ENCODE results near the gene FAM32A.

DNA sequence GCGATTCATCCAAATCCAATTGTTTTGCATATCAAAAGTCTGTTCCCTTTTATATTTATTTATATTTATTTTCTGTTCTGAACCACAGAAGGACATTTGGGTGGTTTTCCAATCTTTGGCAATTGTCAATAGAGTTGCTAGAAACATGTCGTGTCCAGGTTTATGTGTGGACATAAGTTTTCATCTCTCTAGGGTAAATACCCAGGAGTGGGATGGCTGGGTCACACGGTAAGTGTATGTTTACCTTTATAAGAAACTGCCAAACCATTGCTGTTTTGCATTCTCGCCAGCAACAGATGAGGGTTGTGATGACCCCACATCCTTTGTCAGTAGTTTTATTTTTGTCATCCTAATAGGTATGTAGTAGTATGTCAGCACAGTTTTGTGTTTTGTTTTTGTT lies 25.0 kb downstream of the FAM32A start:
- TF ChIP-seq EP300 (IDR thresholded peaks at IDR 0.05; ENCODE audit: borderline replicate concordance in 1 of 2, control insufficient read depth in 1 of 2, low read depth in 2 of 2, low read length in 2 of 2) (no peak), RBBP5 (conservative IDR thresholded peaks at IDR 0.05) (no peak), MXI1 (IDR thresholded peaks at IDR 0.05; ENCODE audit: low read depth, low read length) (no peak), ZBED1 (IDR thresholded peaks at IDR 0.05; ENCODE audit: borderline replicate concordance) (no peak), ZSCAN29 (IDR thresholded peaks at IDR 0.05) (no peak), LARP7 (IDR thresholded peaks at IDR 0.05) (no peak), EZH2 (IDR thresholded peaks at IDR 0.05; ENCODE audit: borderline replicate concordance, control insufficient read depth, low read depth, low read length) (no peak), TAF1 (IDR thresholded peaks at IDR 0.05; ENCODE audit: borderline replicate concordance, low read depth, low read length) (no peak), POLR2A (IDR thresholded peaks at IDR 0.05; ENCODE audit: low read depth, low read length) (no peak), NRF1 (conservative IDR thresholded peaks at IDR 0.05; ENCODE audit: low read depth, low read length) (no peak)
- TF ChIP-seq, protein P1, sequence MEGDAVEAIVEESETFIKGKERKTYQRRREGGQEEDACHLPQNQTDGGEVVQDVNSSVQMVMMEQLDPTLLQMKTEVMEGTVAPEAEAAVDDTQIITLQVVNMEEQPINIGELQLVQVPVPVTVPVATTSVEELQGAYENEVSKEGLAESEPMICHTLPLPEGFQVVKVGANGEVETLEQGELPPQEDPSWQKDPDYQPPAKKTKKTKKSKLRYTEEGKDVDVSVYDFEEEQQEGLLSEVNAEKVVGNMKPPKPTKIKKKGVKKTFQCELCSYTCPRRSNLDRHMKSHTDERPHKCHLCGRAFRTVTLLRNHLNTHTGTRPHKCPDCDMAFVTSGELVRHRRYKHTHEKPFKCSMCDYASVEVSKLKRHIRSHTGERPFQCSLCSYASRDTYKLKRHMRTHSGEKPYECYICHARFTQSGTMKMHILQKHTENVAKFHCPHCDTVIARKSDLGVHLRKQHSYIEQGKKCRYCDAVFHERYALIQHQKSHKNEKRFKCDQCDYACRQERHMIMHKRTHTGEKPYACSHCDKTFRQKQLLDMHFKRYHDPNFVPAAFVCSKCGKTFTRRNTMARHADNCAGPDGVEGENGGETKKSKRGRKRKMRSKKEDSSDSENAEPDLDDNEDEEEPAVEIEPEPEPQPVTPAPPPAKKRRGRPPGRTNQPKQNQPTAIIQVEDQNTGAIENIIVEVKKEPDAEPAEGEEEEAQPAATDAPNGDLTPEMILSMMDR (IDR thresholded peaks at IDR 0.05 in 2 of 3, conservative IDR thresholded peaks at IDR 0.05 in 1 of 3; ENCODE audit: control insufficient read depth in 2 of 3, extremely low read depth in 1 of 3, insufficient read depth in 1 of 3, low read depth in 3 of 3, low read length in 3 of 3): no peak
- TF ChIP-seq, protein P2, sequence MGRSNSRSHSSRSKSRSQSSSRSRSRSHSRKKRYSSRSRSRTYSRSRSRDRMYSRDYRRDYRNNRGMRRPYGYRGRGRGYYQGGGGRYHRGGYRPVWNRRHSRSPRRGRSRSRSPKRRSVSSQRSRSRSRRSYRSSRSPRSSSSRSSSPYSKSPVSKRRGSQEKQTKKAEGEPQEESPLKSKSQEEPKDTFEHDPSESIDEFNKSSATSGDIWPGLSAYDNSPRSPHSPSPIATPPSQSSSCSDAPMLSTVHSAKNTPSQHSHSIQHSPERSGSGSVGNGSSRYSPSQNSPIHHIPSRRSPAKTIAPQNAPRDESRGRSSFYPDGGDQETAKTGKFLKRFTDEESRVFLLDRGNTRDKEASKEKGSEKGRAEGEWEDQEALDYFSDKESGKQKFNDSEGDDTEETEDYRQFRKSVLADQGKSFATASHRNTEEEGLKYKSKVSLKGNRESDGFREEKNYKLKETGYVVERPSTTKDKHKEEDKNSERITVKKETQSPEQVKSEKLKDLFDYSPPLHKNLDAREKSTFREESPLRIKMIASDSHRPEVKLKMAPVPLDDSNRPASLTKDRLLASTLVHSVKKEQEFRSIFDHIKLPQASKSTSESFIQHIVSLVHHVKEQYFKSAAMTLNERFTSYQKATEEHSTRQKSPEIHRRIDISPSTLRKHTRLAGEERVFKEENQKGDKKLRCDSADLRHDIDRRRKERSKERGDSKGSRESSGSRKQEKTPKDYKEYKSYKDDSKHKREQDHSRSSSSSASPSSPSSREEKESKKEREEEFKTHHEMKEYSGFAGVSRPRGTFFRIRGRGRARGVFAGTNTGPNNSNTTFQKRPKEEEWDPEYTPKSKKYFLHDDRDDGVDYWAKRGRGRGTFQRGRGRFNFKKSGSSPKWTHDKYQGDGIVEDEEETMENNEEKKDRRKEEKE (IDR thresholded peaks at IDR 0.05): no peak
- TF ChIP-seq, protein P3, sequence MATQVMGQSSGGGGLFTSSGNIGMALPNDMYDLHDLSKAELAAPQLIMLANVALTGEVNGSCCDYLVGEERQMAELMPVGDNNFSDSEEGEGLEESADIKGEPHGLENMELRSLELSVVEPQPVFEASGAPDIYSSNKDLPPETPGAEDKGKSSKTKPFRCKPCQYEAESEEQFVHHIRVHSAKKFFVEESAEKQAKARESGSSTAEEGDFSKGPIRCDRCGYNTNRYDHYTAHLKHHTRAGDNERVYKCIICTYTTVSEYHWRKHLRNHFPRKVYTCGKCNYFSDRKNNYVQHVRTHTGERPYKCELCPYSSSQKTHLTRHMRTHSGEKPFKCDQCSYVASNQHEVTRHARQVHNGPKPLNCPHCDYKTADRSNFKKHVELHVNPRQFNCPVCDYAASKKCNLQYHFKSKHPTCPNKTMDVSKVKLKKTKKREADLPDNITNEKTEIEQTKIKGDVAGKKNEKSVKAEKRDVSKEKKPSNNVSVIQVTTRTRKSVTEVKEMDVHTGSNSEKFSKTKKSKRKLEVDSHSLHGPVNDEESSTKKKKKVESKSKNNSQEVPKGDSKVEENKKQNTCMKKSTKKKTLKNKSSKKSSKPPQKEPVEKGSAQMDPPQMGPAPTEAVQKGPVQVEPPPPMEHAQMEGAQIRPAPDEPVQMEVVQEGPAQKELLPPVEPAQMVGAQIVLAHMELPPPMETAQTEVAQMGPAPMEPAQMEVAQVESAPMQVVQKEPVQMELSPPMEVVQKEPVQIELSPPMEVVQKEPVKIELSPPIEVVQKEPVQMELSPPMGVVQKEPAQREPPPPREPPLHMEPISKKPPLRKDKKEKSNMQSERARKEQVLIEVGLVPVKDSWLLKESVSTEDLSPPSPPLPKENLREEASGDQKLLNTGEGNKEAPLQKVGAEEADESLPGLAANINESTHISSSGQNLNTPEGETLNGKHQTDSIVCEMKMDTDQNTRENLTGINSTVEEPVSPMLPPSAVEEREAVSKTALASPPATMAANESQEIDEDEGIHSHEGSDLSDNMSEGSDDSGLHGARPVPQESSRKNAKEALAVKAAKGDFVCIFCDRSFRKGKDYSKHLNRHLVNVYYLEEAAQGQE (IDR thresholded peaks at IDR 0.05; ENCODE audit: low read depth, low read length): no peak
- TF ChIP-seq, protein P4, sequence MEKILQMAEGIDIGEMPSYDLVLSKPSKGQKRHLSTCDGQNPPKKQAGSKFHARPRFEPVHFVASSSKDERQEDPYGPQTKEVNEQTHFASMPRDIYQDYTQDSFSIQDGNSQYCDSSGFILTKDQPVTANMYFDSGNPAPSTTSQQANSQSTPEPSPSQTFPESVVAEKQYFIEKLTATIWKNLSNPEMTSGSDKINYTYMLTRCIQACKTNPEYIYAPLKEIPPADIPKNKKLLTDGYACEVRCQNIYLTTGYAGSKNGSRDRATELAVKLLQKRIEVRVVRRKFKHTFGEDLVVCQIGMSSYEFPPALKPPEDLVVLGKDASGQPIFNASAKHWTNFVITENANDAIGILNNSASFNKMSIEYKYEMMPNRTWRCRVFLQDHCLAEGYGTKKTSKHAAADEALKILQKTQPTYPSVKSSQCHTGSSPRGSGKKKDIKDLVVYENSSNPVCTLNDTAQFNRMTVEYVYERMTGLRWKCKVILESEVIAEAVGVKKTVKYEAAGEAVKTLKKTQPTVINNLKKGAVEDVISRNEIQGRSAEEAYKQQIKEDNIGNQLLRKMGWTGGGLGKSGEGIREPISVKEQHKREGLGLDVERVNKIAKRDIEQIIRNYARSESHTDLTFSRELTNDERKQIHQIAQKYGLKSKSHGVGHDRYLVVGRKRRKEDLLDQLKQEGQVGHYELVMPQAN (conservative IDR thresholded peaks at IDR 0.05): no peak
